Activated T-cell treated with anti-CD3 and anti-CD28 coated beads, Interleukin-2, amount 50 U/mL, for 72 hours (primary cell): ENCODE results near the gene C1QTNF12. TPM values are rescaled to one million over a fixed set of nuclear protein-coding genes. Genes with fewer than 3 reads are reported as not detected.

ENCODE experiments used
- ATAC-seq, 2 donors: fragments of 150-1000 bp; cut with Tn5 transposase; replicated peaks in 1 of 2; 2 replicates each; pipeline ENCODE4 v1.10.0; 2021; ENCODE audit warnings: moderate library complexity in 2 of 2, mild to moderate bottlenecking in 1 of 2
- DNase-seq, 2 donors: peaks; one replicate each; pipeline ENCODE4 v3.0.0; 2021 to 2022; ENCODE audit warnings: mixed read lengths in 1 of 2
- H3K27ac Mint-ChIP-seq: one replicate; pipeline ENCODE4 v1.8.0; 2022; ENCODE audit warnings: mild to moderate bottlenecking, moderate library complexity, mixed read lengths
- H3K27me3 Mint-ChIP-seq: one replicate; pipeline ENCODE4 v1.8.0; 2022; ENCODE audit warnings: low read depth, mixed read lengths
- H3K36me3 Mint-ChIP-seq, 2 donors: one replicate each; pipeline ENCODE4 v1.8.0; 2022; ENCODE audit warnings: mixed read lengths in 2 of 2, mild to moderate bottlenecking in 1 of 2; ENCODE audit not compliant: insufficient read depth in 2 of 2
- H3K4me1 Mint-ChIP-seq: one replicate; pipeline ENCODE4 v1.8.0; 2022; ENCODE audit warnings: low read depth, mixed read lengths
- H3K4me3 Mint-ChIP-seq, 2 donors: one replicate each; pipeline ENCODE4 v1.8.0; 2022; ENCODE audit warnings: mild to moderate bottlenecking in 2 of 2, mixed read lengths in 2 of 2, moderate library complexity in 2 of 2
- H3K9me3 Mint-ChIP-seq, 2 donors: one replicate each; pipeline ENCODE4 v1.8.0; 2022; ENCODE audit warnings: mixed read lengths in 2 of 2
- total RNA-seq, 2 donors: library from RNA; stranded (reverse); gene quantifications; one replicate each; pipeline ENCODE4 v1.2.3, GENCODE V29; 2022

Gene C1QTNF12
- total RNA-seq, 2 donors from 2014 or later = 8.1 to 14.2 TPM

DNA sequence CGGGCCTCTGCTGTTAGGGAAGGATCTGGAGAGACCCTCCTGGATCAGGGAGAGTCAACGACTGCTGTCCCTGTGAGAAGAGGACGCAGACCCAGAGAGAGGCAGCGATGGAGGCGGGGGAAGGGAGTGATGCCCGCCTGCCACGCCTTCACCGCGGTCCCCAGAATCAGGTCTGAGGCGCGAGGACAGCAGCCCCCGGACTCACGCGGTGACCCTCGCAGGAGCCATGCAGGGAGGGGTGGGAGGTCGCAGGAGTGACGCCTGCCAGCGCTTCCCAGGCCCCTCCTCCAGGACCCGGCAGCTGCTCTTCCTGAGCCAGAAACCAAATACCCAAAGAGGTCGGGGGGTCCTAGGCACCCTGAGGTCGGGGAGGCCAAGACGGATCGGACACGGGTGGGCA, 26.3 kb downstream of the C1QTNF12 start:
- Mint-ChIP-seq H3K27ac (peak overlapping the region; percentile 88), H3K36me3 (peaks cover 15 to 34% of the 10 kb centered on the region in 2 donors), H3K4me1 (peaks cover 35% of the 10 kb centered on the region), H3K27me3 (no peaks in the 10 kb centered on the region), H3K9me3 (no peaks in the 10 kb centered on the region), H3K4me3 (peak overlapping the region; percentile 57 to 65)
- no peak for DNase-seq
- no peak for ATAC-seq

DNA sequence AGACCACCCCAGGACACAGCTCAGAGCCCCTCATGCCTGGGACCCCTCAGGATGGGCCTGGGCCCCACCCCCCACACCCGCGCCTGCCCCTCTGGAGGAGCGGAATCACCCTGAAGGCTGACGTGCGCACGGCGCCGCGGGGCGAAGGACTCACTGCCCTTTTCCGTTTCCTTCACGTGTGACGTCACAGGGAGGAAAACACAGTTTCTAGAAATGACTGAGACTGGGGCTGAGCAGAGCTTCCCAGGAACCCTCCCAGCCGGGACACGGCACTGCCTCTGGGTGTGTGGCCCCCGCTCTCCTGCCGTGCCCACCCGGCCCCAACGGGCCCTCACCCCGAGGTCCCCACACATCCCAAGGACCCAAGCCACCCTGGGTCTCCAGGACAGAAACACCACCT, 27.2 kb downstream of the C1QTNF12 start:
- ATAC-seq (peak; percentile 14 to 61), DNase-seq (peak; percentile 46 to 76)
- H3K4me3 Mint-ChIP-seq = peak overlapping the region; percentile 57 to 65
- H3K36me3 Mint-ChIP-seq = peaks cover 18 to 31% of the 10 kb centered on the region in 2 donors
- peak overlapping the region; percentile 88 for H3K27ac Mint-ChIP-seq
- H3K4me1 Mint-ChIP-seq = peaks cover 44% of the 10 kb centered on the region
- H3K27me3 Mint-ChIP-seq = no peaks in the 10 kb centered on the region
- H3K9me3 Mint-ChIP-seq = no peaks in the 10 kb centered on the region

DNA sequence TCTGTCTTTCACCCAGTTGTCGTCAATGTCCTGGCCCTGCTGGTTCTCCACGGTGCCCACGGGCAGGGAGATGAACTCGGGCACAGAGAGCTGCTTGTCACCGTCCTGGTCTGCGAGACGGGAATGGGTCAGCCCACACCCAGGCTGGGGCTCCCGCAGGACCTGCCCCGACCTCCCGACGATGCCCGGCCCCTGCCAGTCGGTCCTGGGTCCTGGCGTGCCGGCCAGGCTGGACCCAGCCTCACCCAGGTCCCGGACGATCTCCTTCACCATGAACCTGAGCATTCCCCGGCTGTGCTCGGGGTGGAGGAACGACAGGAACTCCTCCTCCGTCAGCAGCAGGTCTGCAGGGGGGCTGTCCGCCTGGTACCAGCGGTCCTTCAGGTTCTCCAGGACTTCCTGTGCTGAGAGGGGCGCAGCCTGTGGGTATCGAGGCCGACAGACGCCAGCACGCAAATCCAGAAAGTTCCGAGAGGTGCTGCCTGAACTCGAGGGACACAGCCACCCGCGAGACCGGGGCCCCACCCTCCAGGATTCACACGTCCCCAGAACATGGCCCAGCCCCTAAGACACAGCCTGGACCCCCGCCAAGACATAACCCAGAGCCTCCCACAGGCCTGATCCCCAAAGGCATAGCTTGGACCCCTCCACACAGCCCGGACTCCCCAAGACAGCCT, 27.9 kb downstream of the C1QTNF12 start:
- Mint-ChIP-seq H3K4me3 (peak overlapping the region; percentile 57 to 65), H3K27me3 (no peaks in the 10 kb centered on the region), H3K9me3 (no peaks in the 10 kb centered on the region), H3K27ac (peak overlapping the region; percentile 88), H3K4me1 (peaks cover 47% of the 10 kb centered on the region), H3K36me3 (peaks cover 17 to 28% of the 10 kb centered on the region in 2 donors)
- ATAC-seq (no peak), DNase-seq (no peak)

DNA sequence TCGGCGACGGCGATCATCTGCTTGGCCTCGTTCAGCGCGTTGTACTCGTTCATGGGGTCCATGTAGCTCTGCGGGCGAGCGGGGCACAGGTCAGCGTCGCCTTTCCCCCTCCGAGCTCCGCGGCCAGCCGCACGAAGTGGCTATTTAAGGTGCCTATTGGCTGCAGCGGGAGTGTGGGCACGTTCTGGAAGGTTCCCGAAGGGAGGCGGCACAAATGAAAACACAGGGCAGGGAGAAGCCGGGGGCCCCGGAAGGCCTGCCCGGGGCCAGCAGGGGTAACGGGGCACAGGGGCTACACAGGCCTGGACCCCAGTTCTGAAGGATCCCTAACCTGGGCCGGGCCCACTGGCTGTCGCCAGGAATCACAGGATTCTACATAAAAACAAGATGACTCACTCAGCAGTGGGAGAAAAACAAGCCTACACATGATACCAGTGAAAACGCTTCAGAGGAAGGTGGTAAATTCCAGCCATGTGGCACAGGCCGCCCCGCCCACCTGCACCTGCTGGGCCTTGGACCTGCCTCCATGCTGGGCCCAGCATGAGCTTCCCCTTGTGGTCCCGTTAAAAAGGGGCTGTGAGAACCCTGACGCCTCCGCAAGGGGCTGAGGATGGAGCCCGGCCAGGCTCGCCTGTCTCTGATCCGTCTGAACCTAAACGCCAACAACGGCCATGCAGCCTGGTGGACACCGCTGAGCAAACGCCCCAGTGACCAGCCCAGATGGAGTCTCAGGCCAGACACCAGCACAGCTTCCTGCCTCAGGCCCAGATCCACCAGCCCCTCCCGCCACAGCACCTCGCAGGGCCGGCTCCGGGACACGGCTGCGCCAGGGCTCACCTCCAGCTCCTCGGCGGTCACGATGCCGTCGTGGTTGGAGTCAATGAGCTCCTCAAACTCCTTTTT, 28.6 kb downstream of the C1QTNF12 start:
- Mint-ChIP-seq H3K4me1 (peaks cover 47% of the 10 kb centered on the region), H3K27me3 (no peaks in the 10 kb centered on the region), H3K4me3 (peak overlapping the region; percentile 55 to 57), H3K36me3 (peaks cover 13 to 22% of the 10 kb centered on the region in 2 donors), H3K27ac (peak overlapping the region; percentile 60), H3K9me3 (no peaks in the 10 kb centered on the region)
- DNase-seq (peak; percentile 49 to 62), ATAC-seq (peak; percentile 10 to 24)

DNA sequence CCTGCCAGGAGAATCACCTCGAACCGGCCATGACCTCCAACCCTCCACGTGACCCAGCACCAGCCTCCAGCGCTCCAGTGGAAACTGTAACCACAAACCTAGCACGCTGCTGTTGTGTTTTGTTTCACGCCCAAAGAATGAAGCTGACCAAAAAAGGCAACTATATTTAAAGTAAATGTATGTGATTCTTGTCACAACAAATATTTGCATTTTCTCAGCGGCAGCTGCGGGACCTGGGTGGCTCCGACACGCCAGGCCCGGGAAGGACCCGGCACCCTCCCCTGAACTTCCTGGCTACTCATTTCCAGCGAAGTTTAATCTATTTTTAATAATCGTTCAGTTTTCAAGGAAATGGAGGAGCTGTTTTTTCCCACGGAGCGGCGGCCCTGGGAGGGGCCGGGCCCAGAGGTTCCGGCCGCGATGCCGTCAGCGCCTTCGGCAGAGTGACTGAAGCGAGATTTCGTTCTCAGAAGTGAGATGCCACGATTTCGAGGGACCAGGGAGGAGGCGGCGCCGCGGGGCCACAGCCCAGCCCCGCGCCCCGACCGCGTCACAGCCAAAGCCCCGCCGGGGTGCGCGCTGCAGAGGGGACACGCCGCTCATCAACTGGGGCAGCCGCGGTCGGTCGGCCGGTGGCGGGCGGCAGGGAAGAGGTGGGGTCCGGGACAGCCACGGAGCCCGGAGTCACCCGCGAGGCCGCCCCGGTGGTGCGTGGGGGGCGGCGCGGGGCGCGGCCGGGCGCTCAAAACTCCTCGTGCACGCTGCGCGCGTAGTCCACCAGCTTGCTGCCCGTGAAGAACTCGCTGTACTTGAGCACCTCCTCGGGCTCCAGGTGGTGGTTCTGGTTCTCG, 29.5 kb downstream of the C1QTNF12 start:
- H3K36me3 Mint-ChIP-seq = peaks cover 10 to 19% of the 10 kb centered on the region in 2 donors
- peaks cover 47% of the 10 kb centered on the region for H3K4me1 Mint-ChIP-seq

DNA sequence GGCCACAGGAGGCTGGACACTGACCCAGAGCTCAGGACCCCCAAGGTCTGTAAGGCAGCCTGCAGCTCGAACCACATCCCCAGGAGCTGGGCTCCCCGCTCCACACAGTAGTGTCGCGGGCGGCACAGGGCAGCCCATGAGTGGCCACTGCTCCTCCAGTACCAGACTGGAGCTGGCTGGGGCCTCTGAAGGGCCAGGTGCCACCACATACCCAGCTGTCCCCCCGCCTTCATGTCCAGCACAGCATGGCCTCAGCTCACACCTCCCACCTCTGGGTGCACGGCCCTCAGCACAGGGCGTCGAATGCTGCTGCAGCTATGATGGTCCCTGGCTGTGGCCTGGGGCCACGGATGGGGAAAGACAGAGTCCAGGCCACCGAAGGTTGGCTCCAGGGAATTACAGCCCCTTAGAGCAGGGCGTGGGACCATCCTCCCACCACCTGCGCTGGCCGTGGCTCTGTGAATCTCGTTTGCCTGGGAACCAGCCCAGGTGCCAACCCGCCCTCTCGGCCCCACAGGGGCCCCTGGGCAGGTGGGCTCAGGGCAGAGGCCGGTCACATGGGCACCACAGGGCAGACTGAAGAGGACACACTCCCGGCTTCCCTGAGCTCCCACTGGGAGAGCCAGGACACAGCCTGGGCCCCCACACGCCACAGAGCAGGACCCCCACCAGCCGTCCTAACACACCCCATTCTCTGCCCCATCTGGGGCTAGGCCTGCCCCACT, 30.5 kb downstream of the C1QTNF12 start:
- no peaks in the 10 kb centered on the region for H3K9me3 Mint-ChIP-seq
- H3K4me1 Mint-ChIP-seq = peaks cover 49% of the 10 kb centered on the region
- H3K36me3 Mint-ChIP-seq = peaks cover 10 to 15% of the 10 kb centered on the region in 2 donors
- H3K4me3 Mint-ChIP-seq = peak overlapping the region; percentile 82 to 83
- peak overlapping the region; percentile 93 for H3K27ac Mint-ChIP-seq
- no peaks in the 10 kb centered on the region for H3K27me3 Mint-ChIP-seq
- DNase-seq = no peak
- no peak for ATAC-seq

More for the DNA sequence above, 29.5 kb downstream of the C1QTNF12 start:
- DNase-seq (peak; percentile 47 to 74), ATAC-seq (peak; percentile 12 to 31)
- Mint-ChIP-seq H3K27me3 (no peaks in the 10 kb centered on the region), H3K9me3 (no peaks in the 10 kb centered on the region), H3K27ac (peak overlapping the region; percentile 93), H3K4me3 (peak overlapping the region; percentile 75 to 83)

DNA sequence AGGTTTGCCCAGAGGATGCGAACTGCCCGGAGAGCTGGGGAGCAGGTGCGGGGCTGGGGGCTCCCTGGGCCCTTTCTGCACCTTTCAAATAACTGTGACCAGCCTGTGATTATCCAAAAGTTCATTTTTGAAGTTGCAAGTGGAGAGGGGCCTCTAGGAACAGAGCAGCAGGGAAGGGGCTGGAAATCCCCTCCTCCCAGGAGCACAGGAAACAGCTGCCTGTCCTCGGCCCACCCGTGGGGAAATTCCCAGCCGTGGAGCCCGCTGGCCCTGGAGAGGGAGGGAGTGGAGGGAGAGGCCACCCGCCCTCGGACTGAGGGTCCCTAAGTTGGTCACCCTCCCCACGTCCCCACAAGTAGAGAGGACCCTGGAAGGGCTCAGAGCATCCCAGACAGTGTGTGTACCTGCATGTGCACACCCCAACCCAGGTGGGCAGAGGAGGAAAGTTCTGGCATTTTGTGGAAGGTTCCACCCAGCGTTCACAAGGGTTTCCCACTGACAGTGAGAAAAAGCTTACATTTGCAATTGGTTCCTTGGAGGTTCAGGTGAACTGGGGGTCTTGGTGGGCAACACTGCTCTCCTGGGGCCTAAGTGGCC, 31.3 kb downstream of the C1QTNF12 start:
- Mint-ChIP-seq H3K27me3 (no peaks in the 10 kb centered on the region), H3K4me1 (peaks cover 58% of the 10 kb centered on the region), H3K4me3 (peak overlapping the region; percentile 82 to 83), H3K9me3 (no peaks in the 10 kb centered on the region), H3K27ac (peak overlapping the region; percentile 89), H3K36me3 (peaks cover 6 to 15% of the 10 kb centered on the region in 2 donors)
- ATAC-seq (no peak), DNase-seq (no peak)

DNA sequence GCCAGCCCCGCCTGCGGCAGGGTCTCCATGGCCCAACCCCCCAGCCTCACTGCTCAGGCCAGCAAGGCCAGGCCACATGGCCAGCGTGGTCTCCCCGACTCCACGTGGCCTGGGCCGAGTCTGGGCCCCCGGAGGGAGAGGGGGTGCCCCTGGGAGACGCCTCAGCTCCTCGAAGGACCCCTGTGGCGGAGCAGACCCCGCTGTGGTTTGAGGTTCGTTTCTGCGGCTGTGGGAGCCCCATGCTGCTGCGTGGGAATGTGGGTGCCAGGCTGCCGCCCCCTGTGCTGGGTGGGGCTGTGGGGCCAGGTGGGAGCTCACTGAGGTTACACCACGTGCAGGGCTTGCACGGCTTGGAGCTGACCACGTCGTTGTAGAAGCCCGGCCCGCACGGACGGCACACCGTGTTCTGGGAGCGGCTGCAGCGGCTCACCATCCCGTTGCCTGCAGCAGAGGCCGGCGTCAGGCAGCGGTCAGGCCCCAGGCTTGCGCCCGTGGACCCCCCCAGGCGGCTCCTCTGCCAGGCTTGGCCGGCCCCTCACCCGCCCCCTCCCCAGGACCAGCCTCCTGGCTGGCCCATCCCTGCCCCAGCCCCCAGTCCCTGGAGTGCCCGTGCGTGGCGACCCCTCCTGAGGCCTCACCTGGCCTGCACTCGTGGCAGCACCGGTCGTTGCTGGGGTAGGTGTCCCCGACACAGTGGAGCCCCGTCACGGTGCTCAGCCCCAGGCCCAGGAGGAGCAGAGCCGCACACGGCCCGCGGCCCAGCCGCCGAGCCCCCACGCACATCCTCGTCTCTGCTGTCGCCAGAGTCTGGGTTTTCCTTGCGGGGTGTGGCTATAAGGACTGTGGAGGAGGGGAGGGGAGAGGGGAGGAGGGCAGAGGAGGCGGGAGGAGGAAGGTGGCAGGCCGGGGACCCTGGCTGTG, 32.9 kb downstream of the C1QTNF12 start, which contains the start of gene TNFRSF4:
Gene TNFRSF4 (minus strand): TSS at position 809 of the 921 bp plus-strand sequence. CDS start 26 bp downstream, at position 783.
- H3K27ac Mint-ChIP-seq = peak within 1 kb of the TSS; percentile 89
- peak; percentile 10 to 20 for ATAC-seq
- H3K4me3 Mint-ChIP-seq = peak within 1 kb of the TSS; percentile 82 to 83

DNA sequence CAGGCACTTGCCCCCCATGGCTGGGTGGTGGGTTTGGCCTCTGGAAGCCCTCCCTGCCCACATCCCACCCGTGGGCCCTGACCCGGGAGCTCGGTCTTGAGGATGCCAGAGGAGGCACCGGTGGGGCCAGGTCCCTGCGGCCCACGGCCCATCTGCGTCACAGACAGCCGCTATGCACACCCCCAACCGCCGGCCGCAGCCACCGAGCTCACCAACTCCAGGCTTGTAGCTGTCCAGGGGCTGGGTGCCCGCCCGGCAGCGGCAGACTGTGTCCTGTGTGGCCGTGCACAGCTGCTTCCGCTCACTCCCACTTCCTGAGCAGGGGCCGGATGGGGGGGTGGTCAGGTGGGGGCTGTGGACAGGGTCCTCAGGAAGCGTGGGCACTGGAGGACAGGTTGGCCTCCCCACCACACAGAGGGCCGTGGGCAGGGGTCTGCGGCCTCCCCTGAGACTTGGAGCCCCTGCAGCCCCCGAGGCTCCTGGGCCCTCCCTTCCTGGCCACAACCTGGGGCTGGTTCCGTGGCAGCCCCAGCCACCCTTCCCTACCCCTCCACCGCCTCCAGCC, 33.7 kb downstream of the C1QTNF12 start:
- H3K27me3 Mint-ChIP-seq = no peaks in the 10 kb centered on the region
- ATAC-seq (peak; percentile 18), DNase-seq (peak; percentile 74 to 80)
- no peaks in the 10 kb centered on the region for H3K9me3 Mint-ChIP-seq
- H3K36me3 Mint-ChIP-seq = peaks cover 8 to 12% of the 10 kb centered on the region in 2 donors
- no peak overlapping the region for H3K27ac Mint-ChIP-seq
- H3K4me3 Mint-ChIP-seq = peak overlapping the region; percentile 79 to 82
- peaks cover 65% of the 10 kb centered on the region for H3K4me1 Mint-ChIP-seq

More for the DNA sequence above, 32.9 kb downstream of the C1QTNF12 start, which contains the start of gene TNFRSF4:
- no peaks in the 10 kb centered on the region for H3K27me3 Mint-ChIP-seq
- DNase-seq = peak; percentile 49 to 55
- peaks cover 65% of the 10 kb centered on the region for H3K4me1 Mint-ChIP-seq
- peaks cover 6 to 13% of the 10 kb centered on the region in 2 donors for H3K36me3 Mint-ChIP-seq
- no peaks in the 10 kb centered on the region for H3K9me3 Mint-ChIP-seq

DNA sequence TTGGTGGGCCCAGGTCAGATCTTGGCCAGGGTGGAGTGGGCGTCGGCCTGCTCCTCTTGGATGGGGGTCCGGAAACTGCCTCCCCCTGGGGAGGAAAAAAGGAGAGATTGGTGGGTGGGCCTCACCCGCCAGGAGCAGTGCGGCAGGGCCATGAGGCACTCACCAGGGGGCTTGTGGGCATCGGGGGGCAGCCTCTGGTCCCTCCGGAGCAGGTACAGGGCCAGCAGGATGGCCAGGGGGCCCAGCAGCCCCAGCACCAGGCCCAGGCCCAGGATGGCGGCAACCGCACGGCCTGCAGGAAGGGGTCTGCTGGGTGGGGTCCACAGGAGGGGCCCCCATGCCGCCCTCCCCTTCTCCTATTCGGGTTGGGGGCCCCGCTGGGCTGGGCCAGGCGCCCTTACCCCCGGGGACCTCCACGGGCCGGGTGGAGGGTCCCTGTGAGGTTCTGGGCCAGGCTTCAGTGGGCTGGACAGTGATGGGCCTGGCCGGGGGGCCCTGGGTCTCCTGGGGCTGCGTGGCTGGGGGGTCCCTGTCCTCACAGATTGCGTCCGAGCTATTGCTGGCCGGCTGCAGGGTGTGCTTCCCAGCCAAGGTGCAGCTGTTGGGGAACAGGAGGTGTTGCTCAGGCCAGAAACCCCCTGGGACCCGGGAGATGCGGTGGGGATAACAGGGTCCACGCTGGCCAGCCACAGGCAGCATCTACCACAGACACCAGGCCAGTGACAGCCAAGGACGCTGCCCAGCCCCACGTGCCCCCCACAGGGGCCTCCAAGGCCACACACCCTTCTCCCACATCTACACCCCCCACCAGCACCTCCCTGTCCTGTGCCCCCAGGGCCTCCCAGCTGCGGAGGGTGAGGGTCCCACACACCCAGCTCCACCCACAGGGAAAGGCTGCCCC, 34.7 kb downstream of the C1QTNF12 start:
- Mint-ChIP-seq H3K27ac (peak overlapping the region; percentile 80), H3K36me3 (peaks cover 7 to 8% of the 10 kb centered on the region in 2 donors), H3K27me3 (no peaks in the 10 kb centered on the region), H3K4me1 (peaks cover 61% of the 10 kb centered on the region), H3K9me3 (no peaks in the 10 kb centered on the region), H3K4me3 (peak overlapping the region; percentile 79 to 85)
- no peak for ATAC-seq
- DNase-seq = no peak
